Stimulated activated CD4-positive, alpha-beta T cell treated with anti-CD3 and anti-CD28 coated beads, Interleukin-1b, Interleukin-23, amount 100 ng/mL, for 48 hours (primary cell): ENCODE measurements around the gene C2CD5.
A peak's percentile ranks its signal among the peaks of the same experiment; 100 is the strongest.
"Not testable (repeated sequence)": the region's sequence is repeated elsewhere in the genome, so short reads cannot be mapped to it uniquely, and the experiment has no call there.

Experiments
- DNase-seq: peaks from one replicate; pipeline ENCODE4 v3.0.0-alpha.2; 2020

C2CD5 gene

GRCh38 chr12:22544038-22544979, at the start of gene C2CD5:
C2CD5 (minus strand) TSS chr12:22544542; CDS start chr12:22544150, 392 bp downstream.
- peak; percentile 96 for DNase-seq

- DNase-seq = no peak
Observed at GRCh38 chr12:22593864-22594263, 49.5 kb upstream of the C2CD5 start.

- no peak for DNase-seq
Observed at GRCh38 chr12:22588817-22589216, 44.5 kb upstream of the C2CD5 start.

- DNase-seq = no peak
Observed at GRCh38 chr12:22578328-22578727, 34.0 kb upstream of the C2CD5 start.

- no peak for DNase-seq
Observed at GRCh38 chr12:22577667-22578066, 33.3 kb upstream of the C2CD5 start.

DNA sequence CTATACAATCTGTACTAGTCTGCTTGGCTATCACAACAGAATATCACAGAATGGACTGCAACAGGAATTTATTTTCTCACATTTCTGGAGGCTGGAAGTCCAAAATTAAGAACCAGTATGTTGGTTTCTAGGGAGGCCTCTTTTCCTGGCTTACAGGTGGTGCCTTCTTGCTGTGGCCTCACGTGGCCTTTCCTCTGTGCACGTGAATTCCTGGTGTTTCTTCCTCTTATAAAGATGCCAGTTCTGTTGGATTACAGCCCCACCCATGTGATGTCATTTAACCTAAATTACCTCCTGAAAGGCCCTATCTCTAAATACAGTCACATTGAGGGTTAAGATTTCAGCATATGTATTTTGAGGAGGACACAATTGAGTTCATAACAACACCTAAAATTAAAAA, 32.1 kb upstream of the C2CD5 start:
- DNase-seq = no peak

DNA sequence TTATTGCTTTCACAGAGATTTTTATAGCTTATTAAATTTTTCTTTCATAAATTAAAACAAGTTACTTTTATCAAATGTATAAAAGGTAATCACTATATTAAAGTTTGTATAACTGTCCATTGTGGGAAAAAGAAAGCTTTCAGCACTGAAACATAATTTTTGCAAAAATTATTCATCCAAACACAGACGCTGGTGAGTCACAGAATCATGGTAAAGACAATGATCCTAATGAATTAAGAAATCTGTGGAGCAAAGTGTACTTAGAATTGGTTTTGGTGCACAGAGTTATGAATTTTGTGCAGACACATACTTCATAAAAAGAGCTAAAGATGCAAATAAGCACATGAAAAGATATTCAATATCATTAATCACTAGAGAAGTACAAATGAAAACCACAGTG, 31.7 kb upstream of the C2CD5 start:
- DNase-seq = no peak

GRCh38 chr12:22574921-22575320, 30.6 kb upstream of the C2CD5 start:
- no peak for DNase-seq

DNA sequence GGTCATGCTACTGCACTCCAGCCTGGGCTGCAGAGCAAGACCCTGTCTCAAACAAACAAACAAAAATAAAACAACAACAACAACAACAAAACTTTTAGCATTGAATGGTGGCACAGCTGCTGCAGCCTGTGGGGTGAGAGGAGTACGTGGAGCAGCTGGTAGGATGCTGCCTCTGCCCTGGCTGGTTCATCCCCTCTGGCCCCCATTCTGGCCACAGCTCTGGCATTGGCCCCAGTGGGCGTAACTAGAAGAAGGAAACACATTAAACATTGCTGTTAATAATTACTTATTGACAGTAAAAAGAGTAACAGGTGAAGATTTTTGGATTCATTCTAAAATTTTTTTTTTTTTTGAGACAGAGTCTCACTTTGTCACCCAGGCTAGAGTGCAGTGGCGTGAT, 28.8 kb upstream of the C2CD5 start:
- DNase-seq = no peak

GRCh38 chr12:22569253-22569652, 24.9 kb upstream of the C2CD5 start:
- no peak for DNase-seq

DNA sequence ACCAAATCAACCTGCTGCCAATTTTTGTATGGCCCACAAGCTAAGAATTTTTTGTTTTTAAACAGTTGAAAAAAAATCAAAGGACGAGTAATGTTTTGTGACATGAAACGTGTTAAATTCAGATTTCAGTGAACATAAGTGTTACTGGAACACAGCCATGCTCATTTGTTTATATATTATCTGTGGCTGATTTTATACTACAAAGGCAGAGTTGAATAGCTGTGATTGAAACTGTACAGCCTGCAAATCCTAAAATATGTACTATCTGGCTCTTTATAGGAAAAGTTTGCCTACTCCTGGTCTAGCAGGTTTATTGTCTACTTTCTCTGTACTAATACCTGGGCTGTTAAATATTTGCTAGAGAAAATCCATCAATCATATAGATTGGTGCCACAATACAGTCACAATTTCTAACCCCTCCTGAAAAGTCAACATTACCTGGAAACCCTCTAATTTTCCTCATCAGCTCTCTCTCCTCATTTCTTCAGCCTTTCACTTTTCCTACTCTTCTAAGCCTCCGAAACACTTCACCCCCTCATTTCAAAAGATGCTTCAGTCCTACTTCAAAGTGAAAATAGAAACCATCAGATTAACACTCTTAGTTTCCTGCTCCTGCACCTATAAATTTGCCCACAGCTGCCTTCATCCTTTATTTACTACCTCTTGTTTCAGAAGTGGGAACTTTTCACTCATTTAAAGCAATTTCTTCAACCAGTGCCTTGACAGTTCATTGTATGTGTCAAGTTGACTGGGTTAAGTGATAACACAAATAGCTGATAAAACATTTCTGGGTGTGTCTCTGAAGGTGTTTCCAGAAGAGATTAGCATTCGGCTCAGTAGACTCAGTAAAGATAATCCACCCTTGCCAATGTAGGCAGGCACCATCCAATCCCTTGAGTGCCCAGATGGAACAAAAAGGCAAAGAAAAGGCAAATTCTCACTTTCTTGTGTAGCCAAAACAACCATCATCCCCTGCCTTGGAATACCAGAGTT, 18.0 kb upstream of the C2CD5 start:
- DNase-seq = no peak

- not testable (repeated sequence) for DNase-seq
Observed at GRCh38 chr12:22554750-22555149, 10.4 kb upstream of the C2CD5 start.

GRCh38 chr12:22551624-22552023, 7.3 kb upstream of the C2CD5 start:
- no peak for DNase-seq

GRCh38 chr12:22545255-22545654, 913 bp upstream of the C2CD5 start:
- no peak for DNase-seq

DNA sequence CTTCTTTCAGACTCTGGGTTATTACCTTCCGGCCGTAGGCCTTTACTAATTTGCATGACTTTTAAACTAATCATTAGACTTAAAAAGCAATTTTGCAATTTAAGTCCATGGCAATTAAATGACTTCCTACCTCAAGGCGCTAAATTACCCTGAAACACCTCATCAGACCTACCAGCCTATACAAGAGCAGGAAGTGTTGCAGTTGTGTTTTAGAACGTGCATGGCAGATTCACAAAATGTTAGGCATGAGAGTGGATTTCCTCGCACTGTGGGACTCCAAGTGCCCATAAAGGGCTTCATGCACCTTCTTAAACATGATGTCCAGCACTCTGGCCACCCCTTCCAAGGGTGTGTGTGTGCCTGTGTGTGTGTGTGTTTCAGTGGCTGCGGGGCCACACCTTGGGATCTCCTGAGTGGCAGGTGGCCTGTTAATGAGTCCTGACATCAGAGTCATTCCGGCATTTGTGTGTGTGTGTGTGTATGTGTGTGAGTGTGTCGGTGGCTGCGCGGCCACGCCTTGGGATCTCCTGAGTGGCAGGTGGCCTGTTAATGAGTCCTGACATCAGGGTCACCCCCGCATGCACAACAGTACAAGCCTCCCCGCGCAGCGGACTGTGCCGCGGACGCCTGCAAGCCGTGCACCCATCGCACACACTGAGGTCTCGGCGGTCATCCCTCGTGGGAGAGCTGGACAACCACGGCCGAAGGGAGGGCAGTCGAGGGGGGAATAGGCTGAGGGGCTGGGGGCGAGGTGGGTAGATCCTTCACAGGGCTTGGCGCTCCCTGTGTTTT, 900 bp downstream of the C2CD5 start:
- peak; percentile 69 for DNase-seq

DNA sequence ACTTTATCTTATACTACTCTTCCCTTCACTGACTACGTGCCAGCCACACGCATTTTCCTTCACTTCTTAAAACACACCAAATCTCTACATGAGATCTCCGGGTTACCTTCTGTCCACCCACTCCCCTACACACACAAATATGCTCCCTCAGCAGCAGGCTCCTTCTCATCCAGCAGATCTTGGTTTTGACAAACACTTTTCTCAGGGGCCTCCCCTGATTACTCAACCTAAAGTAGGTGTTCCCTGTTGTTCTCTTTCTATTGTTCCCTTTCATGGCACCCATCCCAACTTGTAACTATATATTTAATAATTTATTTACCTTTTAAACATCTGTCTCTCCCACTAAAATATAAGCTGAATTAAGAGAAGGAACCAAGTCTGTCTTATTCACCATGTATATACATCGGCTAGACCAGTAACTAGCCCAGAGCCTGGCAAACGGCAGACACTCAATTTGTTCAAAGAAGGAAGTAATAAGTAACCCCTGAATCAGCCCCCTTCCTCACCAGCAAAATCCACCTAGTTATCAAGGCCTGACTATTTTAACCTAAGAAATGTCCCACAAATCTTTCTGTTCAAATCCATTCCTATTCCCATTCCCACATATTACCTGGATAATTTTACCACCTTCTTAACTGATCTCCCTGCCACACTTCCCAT, 2.7 kb downstream of the C2CD5 start:
- DNase-seq = peak; percentile 6

DNA sequence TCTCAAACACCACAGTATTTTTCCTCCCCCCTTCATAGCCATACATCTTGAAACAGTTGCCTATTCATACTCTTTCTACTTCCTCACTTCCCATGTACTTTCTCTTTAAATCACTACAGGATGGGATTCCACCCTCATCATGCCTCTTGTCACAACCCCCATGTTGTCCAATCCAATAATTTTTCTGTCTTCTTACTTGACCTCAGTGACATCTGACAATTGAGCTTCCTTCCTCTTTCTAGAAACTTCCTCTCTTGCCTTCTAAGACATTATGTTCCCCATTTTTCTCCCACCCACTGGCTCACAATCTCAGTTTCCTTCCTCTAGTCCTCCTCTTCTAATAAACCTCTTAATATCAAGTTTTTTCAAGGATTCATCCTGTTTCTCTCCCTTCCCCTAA, 5.3 kb downstream of the C2CD5 start:
- DNase-seq = no peak

DNA sequence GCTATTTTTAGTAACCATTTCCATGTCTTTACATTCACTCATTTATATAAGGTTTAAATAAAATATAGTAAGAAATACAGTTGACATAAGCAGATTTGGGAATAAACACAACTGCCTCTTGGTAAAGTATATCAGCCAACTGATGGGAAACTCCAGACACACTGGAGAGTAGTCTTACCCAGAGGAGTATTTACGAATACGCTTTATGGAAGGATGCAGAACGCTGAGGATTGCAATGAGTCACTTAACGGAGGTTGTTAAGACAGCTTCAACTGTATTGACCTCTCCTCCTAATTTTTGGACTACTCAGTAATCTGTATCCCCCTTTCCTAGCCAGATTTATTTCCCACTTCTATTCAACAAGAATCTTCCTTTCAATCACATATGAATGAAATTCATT, 6.0 kb downstream of the C2CD5 start:
- no peak for DNase-seq

DNA sequence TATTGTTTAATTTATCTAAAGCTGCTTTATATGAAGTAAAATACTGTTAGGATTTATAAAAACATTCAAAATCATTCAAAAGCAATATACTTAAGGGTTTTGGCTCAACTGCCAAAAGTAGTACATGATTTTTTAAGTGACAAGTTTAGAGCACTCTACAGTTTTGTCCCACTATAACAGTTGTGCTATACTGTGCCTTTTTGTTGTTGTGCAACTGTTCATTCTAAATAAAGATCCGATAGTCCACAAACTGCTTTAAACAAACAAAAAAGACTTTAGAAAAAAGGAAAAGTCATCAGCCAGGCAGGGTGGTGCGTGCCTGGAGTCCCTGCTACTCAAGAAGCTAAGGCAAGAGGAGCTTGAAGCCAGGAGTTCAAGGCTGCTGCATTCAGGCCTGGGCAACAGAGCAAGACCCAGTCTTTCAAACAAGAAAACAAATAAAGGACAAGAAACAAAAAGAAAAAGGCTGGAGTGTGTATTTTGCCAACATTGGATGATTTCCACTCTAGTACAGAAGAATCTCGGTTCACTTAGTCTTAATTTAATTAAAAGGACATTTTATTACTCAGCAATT, 7.3 kb downstream of the C2CD5 start:
- DNase-seq = no peak

- no peak for DNase-seq
Observed at GRCh38 chr12:22536346-22536945, 7.9 kb downstream of the C2CD5 start.

DNA sequence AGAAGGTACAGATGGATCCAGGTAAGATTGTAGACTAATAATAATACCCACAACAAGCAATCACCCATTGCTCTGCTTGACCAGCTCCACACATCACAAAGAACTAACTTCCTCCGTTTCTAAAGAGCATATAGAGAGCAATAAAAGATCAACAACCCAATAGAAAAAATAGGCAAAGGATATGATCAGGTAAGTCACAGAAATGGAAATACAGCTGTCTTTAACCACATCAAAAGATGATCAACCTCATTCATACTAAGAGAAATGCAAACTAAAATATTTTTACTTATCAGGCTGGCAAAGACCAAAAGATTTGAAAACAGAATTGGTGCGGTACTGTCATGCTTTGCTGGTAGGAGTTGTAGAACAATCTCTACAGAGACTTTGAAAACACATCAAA, 8.9 kb downstream of the C2CD5 start:
- no peak for DNase-seq
